ENCODE data around the gene PIBF1. TPM values are rescaled to one million over a fixed set of nuclear protein-coding genes. Genes with fewer than 3 reads are reported as not detected.

The PIBF1 gene
- total RNA-seq, 4 donors from 2014 or later: 9.9 to 18.9 (median 11.7) TPM

DNA sequence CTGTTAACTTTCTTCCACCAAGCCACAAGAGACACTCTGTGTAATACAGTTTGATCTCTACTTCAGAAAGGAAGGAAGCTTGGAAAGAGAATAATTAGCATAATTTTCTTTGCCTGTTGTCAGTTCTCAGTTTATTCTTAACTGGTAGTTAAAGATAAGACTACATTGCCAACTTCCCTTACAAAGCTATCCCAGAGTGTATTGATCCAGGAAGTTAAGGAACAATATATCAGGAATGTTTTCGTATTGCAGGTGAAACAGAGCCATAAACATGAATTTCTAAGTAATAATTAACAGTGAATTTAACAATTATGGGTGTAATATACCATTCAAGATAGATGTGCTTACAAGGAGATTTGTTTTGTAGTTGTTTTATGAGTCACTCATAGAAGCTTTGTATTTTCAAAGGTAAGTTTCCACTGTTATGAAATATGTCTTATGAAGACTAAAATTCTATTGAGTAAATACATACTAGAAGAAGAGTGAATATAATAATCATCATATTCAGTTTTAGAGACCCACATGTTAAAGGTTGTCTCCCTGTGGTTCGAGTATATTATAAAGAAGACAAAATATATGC, 188.5 kb downstream of the PIBF1 start:
- H3K9me3 ChIP-seq: no peaks in the 10 kb centered on the region
- 87% methylated on average over 2 of the region's 2 CpGs for WGBS

DNA sequence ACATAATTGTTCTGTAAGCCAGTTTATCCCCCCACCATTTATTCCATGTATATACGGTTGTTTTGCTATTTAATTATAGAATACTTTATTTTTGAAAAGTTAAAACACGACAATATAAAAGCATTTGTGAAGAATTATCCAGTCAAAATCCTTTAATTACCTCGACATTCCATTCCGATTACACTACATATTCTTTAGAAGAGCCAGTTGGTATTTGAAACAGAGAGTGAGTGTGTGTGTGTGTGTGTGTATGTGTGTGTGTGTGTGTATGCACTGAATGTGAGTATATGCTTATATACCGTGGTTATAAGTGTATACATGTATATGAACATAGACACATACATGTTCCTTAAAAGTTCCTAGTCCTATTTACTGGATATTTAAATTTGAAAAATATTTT, 189.0 kb downstream of the PIBF1 start:
- Histone ChIP-seq H3K36me3 (peaks cover 13% of the 10 kb centered on the region), H3K4me1 (no peaks in the 10 kb centered on the region), H3K27me3 (no peaks in the 10 kb centered on the region), H3K27ac (no peak overlapping the region), H3K4me3 (no peak overlapping the region), H3K9me3 (no peaks in the 10 kb centered on the region)
- 87% methylated on average over 5 of the region's 5 CpGs for WGBS
- no peak for DNase-seq (ENCODE audit: low spot score in 2 of 2)
- no peak for TF ChIP-seq POLR2A (IDR thresholded peaks at IDR 0.05)
- TF ChIP-seq EP300 (IDR thresholded peaks at IDR 0.05): no peak
- TF ChIP-seq POLR2AphosphoS5 (IDR thresholded peaks at IDR 0.05): no peak
- no peak for TF ChIP-seq CTCF (IDR thresholded peaks at IDR 0.05)

More for the DNA sequence above, 188.5 kb downstream of the PIBF1 start:
- Histone ChIP-seq H3K27me3 (no peaks in the 10 kb centered on the region), H3K4me3 (no peak overlapping the region), H3K27ac (no peak overlapping the region), H3K4me1 (no peaks in the 10 kb centered on the region), H3K36me3 (peaks cover 13% of the 10 kb centered on the region)
- DNase-seq (ENCODE audit: low spot score in 2 of 2): no peak
- no peak for TF ChIP-seq EP300 (IDR thresholded peaks at IDR 0.05)
- TF ChIP-seq CTCF (IDR thresholded peaks at IDR 0.05): no peak
- no peak for TF ChIP-seq POLR2A (IDR thresholded peaks at IDR 0.05)
- TF ChIP-seq POLR2AphosphoS5 (IDR thresholded peaks at IDR 0.05): no peak

DNA sequence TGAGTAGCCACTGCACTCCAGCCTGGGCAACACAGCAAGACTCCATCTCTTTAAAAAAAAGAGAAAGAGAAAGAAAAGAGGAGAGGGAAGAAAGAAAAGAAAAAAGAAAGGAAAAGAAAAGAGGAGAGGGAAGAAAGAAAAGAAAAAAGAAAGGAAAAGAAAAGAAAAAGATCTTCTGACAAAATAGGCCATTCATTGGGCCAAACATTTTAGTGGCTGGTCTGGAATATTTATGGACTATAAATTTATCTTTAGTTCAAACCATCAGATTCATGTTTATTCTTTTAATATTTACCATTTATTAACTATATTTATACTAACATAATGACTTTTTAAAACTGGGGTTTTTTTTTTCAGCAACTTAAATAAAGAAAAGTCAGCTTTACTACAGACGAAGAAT, 191.3 kb downstream of the PIBF1 start:
- H3K4me1 ChIP-seq: no peaks in the 10 kb centered on the region
- TF ChIP-seq POLR2A (IDR thresholded peaks at IDR 0.05): no peak
- TF ChIP-seq CTCF (IDR thresholded peaks at IDR 0.05): no peak
- TF ChIP-seq EP300 (IDR thresholded peaks at IDR 0.05): no peak
- TF ChIP-seq POLR2AphosphoS5 (IDR thresholded peaks at IDR 0.05): no peak
- H3K36me3 ChIP-seq: peaks cover 16% of the 10 kb centered on the region
- WGBS: 98% methylated on average over 1 of the region's 1 CpG
- no peak overlapping the region for H3K27ac ChIP-seq
- H3K9me3 ChIP-seq: no peaks in the 10 kb centered on the region
- H3K27me3 ChIP-seq: no peaks in the 10 kb centered on the region
- DNase-seq (ENCODE audit: low spot score in 2 of 2): no peak
- no peak overlapping the region for H3K4me3 ChIP-seq

- Histone ChIP-seq H3K36me3 (no peaks in the 10 kb centered on the region), H3K9me3 (no peaks in the 10 kb centered on the region), H3K27ac (peak overlapping the region; percentile 18), H3K4me3 (no peak overlapping the region), H3K4me1 (no peaks in the 10 kb centered on the region), H3K27me3 (no peaks in the 10 kb centered on the region)
- DNase-seq (ENCODE audit: low spot score in 2 of 2): no peak
- TF ChIP-seq POLR2A (IDR thresholded peaks at IDR 0.05) (no peak), EP300 (IDR thresholded peaks at IDR 0.05) (no peak), CTCF (IDR thresholded peaks at IDR 0.05) (no peak), POLR2AphosphoS5 (IDR thresholded peaks at IDR 0.05) (no peak)
- WGBS: 69% methylated on average over 5 of the region's 5 CpGs
Observed at GRCh38 chr13:72983085-72983768, 201.3 kb downstream of the PIBF1 start.

GRCh38 chr13:72985610-72986009, 203.7 kb downstream of the PIBF1 start:
- no peaks in the 10 kb centered on the region for H3K4me1 ChIP-seq
- no peaks in the 10 kb centered on the region for H3K36me3 ChIP-seq
- no peaks in the 10 kb centered on the region for H3K27me3 ChIP-seq
- H3K27ac ChIP-seq: no peak overlapping the region
- H3K4me3 ChIP-seq: no peak overlapping the region
- TF ChIP-seq CTCF (IDR thresholded peaks at IDR 0.05) (no peak), EP300 (IDR thresholded peaks at IDR 0.05) (no peak), POLR2A (IDR thresholded peaks at IDR 0.05) (no peak)
- DNase-seq (ENCODE audit: low spot score in 2 of 2): no peak
- WGBS: 90% methylated on average over 1 of the region's 1 CpG
- no peaks in the 10 kb centered on the region for H3K9me3 ChIP-seq

All from suprapubic skin (tissue), 4 donors.